HG03066 (cell line): ENCODE measurements around the gene MALRD1.

ENCODE experiments used
- ATAC-seq: cut with Tn5 transposase; IDR thresholded peaks from one replicate; pipeline ENCODE4 v1.9.1; 2021; ENCODE audit warnings: low read depth; ENCODE audit not compliant: unreplicated experiment

Gene MALRD1

GRCh38 chr10:19628767-19629560 is 580.4 kb downstream of the MALRD1 start:
- ATAC-seq = no peak

GRCh38 chr10:19629567-19629966 is 581.0 kb downstream of the MALRD1 start:
- no peak for ATAC-seq

GRCh38 chr10:19634163-19634562 is 585.6 kb downstream of the MALRD1 start:
- ATAC-seq = no peak

- no peak for ATAC-seq
Measured at GRCh38 chr10:19638182-19638895, 589.7 kb downstream of the MALRD1 start.

GRCh38 chr10:19638896-19639233 is 590.3 kb downstream of the MALRD1 start:
- ATAC-seq = no peak

- ATAC-seq = no peak
Measured at GRCh38 chr10:19640566-19641263, 592.1 kb downstream of the MALRD1 start.

GRCh38 chr10:19651549-19651948 is 602.9 kb downstream of the MALRD1 start:
- no peak for ATAC-seq

GRCh38 chr10:19652750-19653149 is 604.1 kb downstream of the MALRD1 start:
- no peak for ATAC-seq

GRCh38 chr10:19653931-19654330 is 605.3 kb downstream of the MALRD1 start:
- ATAC-seq = no peak

- ATAC-seq = no peak
Measured at GRCh38 chr10:19654576-19654975, 606.0 kb downstream of the MALRD1 start.

- no peak for ATAC-seq
Measured at GRCh38 chr10:19656420-19657042, 607.9 kb downstream of the MALRD1 start.

- ATAC-seq = no peak
Measured at GRCh38 chr10:19658131-19658530, 609.5 kb downstream of the MALRD1 start.

- no peak for ATAC-seq
Measured at GRCh38 chr10:19658622-19659233, 610.1 kb downstream of the MALRD1 start.

GRCh38 chr10:19659920-19660655 is 611.5 kb downstream of the MALRD1 start:
- ATAC-seq = no peak

- ATAC-seq = no peak
Measured at GRCh38 chr10:19663344-19663743, 614.7 kb downstream of the MALRD1 start.

- no peak for ATAC-seq
Measured at GRCh38 chr10:19668116-19668515, 619.5 kb downstream of the MALRD1 start.

- no peak for ATAC-seq
Measured at GRCh38 chr10:19676063-19676462, 627.5 kb downstream of the MALRD1 start.

GRCh38 chr10:19683356-19683755 is 634.8 kb downstream of the MALRD1 start:
- ATAC-seq = no peak

GRCh38 chr10:19683960-19684359 is 635.4 kb downstream of the MALRD1 start:
- no peak for ATAC-seq

GRCh38 chr10:19688344-19688743 is 639.7 kb downstream of the MALRD1 start:
- ATAC-seq = no peak
